Psoas muscle (tissue), 8 donors: ENCODE data around the gene PCYOX1L. TPM values are rescaled to one million over a fixed set of nuclear protein-coding genes. Genes with fewer than 3 reads are reported as not detected.

Experiments
- ATAC-seq, 4 donors: fragments of 200-7000 bp; cut with Tn5 transposase; one replicate each; pipeline ENCODE4 v1.9.1; 2020; ENCODE audit warnings: moderate library complexity in 3 of 4, mild to moderate bottlenecking in 2 of 4
- DNase-seq, 2 donors: peaks; one replicate each; pipeline ENCODE4 v3.0.0-alpha.2; 2020
- H3K27ac ChIP-seq: fragments of 200-600 bp; one replicate; pipeline ENCODE4 v1.8.0; 2022
- H3K27me3 ChIP-seq, 3 donors: fragments of 200-600 bp in 1 of 3; one replicate each; pipeline versions ENCODE4 v1.6.1 to v1.8.0; 2013 to 2022; ENCODE audit warnings: low read length in 2 of 3, mild to moderate bottlenecking in 2 of 3, moderate library complexity in 1 of 3; ENCODE audit not compliant: insufficient read depth in 3 of 3
- H3K36me3 ChIP-seq, 2 donors: fragments of 200-600 bp in 1 of 2; one replicate each; pipeline versions ENCODE4 v1.6.1 to v1.8.0; 2013 to 2022; ENCODE audit warnings: low read depth in 1 of 2, mild to moderate bottlenecking in 1 of 2, moderate library complexity in 1 of 2; ENCODE audit not compliant: insufficient read depth in 1 of 2
- H3K4me1 ChIP-seq: fragments of 200-600 bp; one replicate; pipeline ENCODE4 v1.8.0; 2022
- H3K4me3 ChIP-seq: fragments of 200-600 bp; one replicate; pipeline ENCODE4 v1.8.0; 2022; ENCODE audit warnings: mild to moderate bottlenecking
- H3K9me3 ChIP-seq: fragments of 200-600 bp; one replicate; pipeline ENCODE4 v1.8.0; 2022
- WGBS, 3 donors: extraction: QIAGEN DNeasy Blood & Tissue Kit; methylation state at CpG; one replicate each; pipeline versions ENCODE4 v1.1.6 to v1.1.7; 2013; 5-methylcytosine and 5-hydroxymethylcytosine counted together
- intact Hi-C, 2 donors: fragments of 100-400 bp; cut with DNase I; formaldehyde crosslinking; loops; one replicate each; pipeline versions ENCODE4 v1.11.0 to v1.14.2; 2022
- polyA plus RNA-seq, 3 donors: library from polyadenylated mRNA; stranded (reverse); fragments of 200-250 nt; gene quantifications; one replicate each; pipeline ENCODE4 v1.2.3, GENCODE V29; 2013
- total RNA-seq, 4 donors: library from RNA; stranded (reverse); fragmentation: NEBNext Ultra II Directional in 2 of 4; extraction: Animal tissue kit (Norgen Biotek cat#: 25700) in 2 of 4; gene quantifications; one replicate each; pipeline versions ENCODE4 v1.2.1 to v1.2.4, GENCODE V29; 2021 to 2023
- TF ChIP-seq, protein P1 (sequence below): fragments of 200-600 bp; IDR thresholded peaks from one replicate; pipeline ENCODE4 v1.8.0; 2022; ENCODE audit warnings: antibody characterized with exemption
- donor health status: healthy with polysubstance abuse.
- donor health status: DM: no; HTN: no; CAD: no; lungs with moderate emphysema.
- donor health status: Bipolar disorder and iron deficiency.
- donor health status: healthy.
- donor health status: DM: yes; HTN: yes; CAD: no.
- donor health status: DM: no; HTN: no; CAD: no.
- donor health status: DM: no; HTN: no; CAD: no.
- donor health status: DM: yes; HTN: yes; CAD: no.

The PCYOX1L gene
- total and polyA plus RNA-seq, 7 donors: 0.28 to 2.7 (median 0.70) TPM

DNA sequence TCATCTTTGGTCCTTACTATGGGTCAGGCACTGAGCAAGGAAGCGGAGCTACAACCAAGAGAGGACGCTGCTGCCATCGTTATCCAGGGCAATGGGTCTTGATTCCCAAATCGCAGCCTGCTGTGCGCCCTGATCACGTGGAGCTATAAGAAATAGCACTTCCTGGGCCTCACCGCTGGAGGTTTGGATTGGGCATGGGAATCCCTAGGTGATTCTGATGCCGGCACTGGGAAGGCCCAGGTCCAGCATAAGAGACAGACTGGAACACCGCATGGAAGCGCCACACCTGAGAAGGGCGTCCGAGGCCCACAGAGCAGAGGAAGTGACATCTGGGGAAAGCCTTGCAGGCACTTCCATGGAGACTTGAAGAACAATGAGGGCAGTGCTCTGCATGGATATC lies 18.3 kb downstream of the PCYOX1L start:
- Histone ChIP-seq H3K9me3 (no peaks in the 10 kb centered on the region), H3K27ac (no peak overlapping the region), H3K36me3 (no peaks in the 10 kb centered on the region), H3K4me3 (no peak overlapping the region), H3K4me1 (peaks cover 5% of the 10 kb centered on the region), H3K27me3 (no peaks in the 10 kb centered on the region)
- 92 to 96% (median 95%) methylated on average over 12 of the region's 12 CpGs for WGBS, 3 donors
- intact Hi-C loops: no loop called here
- no peak for DNase-seq
- TF ChIP-seq, protein P1, sequence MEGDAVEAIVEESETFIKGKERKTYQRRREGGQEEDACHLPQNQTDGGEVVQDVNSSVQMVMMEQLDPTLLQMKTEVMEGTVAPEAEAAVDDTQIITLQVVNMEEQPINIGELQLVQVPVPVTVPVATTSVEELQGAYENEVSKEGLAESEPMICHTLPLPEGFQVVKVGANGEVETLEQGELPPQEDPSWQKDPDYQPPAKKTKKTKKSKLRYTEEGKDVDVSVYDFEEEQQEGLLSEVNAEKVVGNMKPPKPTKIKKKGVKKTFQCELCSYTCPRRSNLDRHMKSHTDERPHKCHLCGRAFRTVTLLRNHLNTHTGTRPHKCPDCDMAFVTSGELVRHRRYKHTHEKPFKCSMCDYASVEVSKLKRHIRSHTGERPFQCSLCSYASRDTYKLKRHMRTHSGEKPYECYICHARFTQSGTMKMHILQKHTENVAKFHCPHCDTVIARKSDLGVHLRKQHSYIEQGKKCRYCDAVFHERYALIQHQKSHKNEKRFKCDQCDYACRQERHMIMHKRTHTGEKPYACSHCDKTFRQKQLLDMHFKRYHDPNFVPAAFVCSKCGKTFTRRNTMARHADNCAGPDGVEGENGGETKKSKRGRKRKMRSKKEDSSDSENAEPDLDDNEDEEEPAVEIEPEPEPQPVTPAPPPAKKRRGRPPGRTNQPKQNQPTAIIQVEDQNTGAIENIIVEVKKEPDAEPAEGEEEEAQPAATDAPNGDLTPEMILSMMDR: no peak
- ATAC-seq: no peak

DNA sequence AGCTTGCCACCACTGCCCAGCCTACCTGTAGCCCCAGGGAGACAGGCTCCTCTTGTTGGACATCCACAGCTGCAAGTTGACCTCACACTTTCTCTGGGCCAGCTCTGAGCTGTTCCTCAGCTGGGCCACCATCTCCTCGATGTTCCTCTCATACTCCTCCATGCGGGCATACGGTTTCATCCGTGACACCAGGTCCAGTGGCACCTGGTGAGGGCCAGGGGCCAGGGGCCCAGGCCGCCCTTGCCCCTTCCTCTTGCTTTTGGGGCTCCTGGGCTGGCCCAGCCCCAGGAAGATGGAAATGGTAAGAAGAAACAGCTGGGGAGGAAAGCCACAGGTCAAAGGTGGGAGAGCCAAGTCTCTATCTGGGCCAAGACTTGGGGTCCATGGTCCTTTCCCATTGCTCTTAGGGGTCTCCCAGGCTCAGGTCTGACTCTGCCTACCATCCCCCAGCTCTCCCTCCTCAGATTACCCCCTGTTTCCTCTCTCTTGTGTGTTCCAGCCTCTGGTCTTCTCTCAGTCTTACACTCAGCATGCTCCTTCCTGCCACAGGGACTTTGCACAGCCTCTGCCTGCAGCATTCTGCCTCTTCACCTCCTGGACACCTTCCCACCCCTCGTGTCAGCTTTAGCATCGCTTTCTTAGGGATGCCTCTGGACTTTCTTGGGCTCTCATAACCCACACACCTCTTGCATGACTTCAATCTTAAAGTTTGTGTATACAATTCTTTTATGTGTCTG lies 19.0 kb downstream of the PCYOX1L start:
- TF ChIP-seq, protein P1: no peak
- 88 to 90% (median 88%) methylated on average over 7 of the region's 7 CpGs for WGBS, 3 donors
- H3K4me1 ChIP-seq: no peaks in the 10 kb centered on the region
- H3K4me3 ChIP-seq: no peak overlapping the region
- DNase-seq: no peak
- no peaks in the 10 kb centered on the region for H3K27me3 ChIP-seq
- no peaks in the 10 kb centered on the region for H3K9me3 ChIP-seq
- no peak overlapping the region for H3K27ac ChIP-seq
- H3K36me3 ChIP-seq: no peaks in the 10 kb centered on the region
- no peak for ATAC-seq
- intact Hi-C loops: no loop called here

DNA sequence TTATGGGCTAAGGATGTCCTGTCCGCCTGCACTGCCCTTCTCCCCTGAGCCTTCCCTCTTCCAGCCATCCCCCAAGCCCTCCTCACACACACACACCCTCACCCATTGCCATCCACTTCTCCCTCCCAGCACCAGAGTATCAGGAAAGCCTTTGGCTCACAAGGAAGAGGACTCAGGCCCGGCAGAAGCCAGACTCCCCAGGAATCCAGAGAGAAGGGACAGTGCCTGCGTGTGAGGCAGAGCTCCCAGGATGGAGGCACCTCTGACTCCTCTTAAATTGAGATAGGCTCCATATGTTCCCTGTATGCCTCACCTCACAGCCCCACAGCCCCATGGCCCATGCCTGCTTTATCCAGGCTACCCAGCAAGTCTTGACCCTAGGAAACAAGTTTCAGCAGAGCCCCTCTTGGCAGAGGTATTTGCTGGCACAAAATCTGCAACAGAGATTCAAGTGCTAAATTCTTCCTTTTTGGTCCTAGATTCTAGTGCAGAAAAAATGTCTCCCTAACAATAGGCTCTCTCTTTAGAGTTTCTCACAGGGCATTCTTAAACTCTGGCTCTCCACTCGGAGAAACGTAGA lies 20.5 kb downstream of the PCYOX1L start:
- no peaks in the 10 kb centered on the region for H3K36me3 ChIP-seq
- no peak overlapping the region for H3K4me3 ChIP-seq
- TF ChIP-seq, protein P1: no peak
- H3K4me1 ChIP-seq: peaks cover 13% of the 10 kb centered on the region
- H3K27me3 ChIP-seq: no peaks in the 10 kb centered on the region
- H3K9me3 ChIP-seq: no peaks in the 10 kb centered on the region
- ATAC-seq (no peak), DNase-seq (no peak)
- WGBS, 3 donors: 53 to 69% (median 56%) methylated on average over 5 of the region's 5 CpGs
- intact Hi-C loops: no loop called here
- no peak overlapping the region for H3K27ac ChIP-seq

DNA sequence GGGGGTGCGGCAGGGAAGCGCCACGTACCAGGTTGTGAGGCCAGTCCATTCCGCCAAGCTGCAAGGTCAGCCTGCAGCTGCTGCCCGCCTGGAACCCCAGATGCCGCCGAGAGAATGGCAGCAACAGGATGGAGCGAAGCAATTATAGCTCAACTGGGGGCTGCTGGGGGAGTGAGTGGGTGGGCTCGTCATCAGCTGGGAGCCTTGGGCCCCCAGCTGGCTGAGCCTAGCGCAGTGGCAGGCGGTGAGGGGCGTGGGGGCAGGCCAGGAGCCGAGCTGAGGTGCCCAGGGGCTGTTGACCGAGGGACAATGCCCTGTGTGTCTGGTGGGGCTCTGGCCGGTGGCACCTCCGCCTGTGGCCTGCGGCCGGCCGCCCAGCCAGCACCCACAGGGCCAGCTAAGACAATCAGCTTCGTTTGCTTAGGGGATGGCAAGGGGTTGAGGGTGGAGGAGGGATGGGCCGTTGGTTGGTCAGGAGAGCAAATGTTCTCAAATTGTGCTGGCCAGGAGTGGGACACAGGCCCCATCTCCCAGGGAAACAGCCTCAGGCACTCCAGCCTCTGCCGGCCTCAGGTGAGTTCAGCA lies 21.4 kb downstream of the PCYOX1L start, which contains the start of gene IL17B:
TSS of gene IL17B (minus strand) at position 116 of the 585 bp plus-strand sequence. CDS start at position 49, 67 bp downstream.
- no peaks in the 10 kb centered on the region for H3K27me3 ChIP-seq
- no peaks in the 10 kb centered on the region for H3K36me3 ChIP-seq
- 70 to 82% (median 72%) methylated on average over 18 to 22 of the region's 22 CpGs for whole genome bisulfite sequencing, 3 donors
- H3K4me3 ChIP-seq: no peak within 1 kb of the TSS
- peaks cover 21% of the 10 kb centered on the region for H3K4me1 ChIP-seq
- H3K27ac ChIP-seq: peak within 1 kb of the TSS; percentile 23
- no peak for ATAC-seq
- intact Hi-C loops: no loop called here
- no peak for DNase-seq
- H3K9me3 ChIP-seq: no peaks in the 10 kb centered on the region
- TF ChIP-seq, protein P1: no peak
